ENCODE results near the gene XYLT1.

Gene XYLT1

DNA sequence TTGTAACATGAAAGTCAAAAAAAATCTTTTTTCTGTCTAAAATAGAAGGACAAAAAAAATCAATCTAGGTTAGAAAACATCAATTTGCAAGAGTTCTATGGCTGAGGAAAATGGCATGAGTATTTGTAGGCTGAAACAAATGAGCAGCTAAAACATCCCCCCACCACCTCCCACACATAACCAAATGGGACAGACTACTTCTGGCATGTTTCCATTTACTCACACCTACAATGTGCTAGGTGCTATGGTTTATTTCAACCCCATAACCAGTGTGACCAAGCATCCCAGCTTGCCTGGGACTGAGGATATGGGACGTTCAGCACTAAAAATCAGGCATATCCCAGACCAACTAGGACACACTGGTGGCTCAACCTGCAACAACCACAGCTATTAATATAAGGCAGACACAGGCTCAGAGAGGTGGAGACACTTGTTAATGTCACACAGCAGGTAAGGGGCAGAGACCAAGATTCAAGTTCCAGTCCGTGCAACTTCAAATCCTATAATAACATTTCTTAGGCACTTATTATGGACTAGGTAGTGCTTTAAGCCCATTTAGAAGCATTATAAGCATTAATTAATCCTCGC, 96.0 kb downstream of the XYLT1 start:
- TF ChIP-seq, protein P1, sequence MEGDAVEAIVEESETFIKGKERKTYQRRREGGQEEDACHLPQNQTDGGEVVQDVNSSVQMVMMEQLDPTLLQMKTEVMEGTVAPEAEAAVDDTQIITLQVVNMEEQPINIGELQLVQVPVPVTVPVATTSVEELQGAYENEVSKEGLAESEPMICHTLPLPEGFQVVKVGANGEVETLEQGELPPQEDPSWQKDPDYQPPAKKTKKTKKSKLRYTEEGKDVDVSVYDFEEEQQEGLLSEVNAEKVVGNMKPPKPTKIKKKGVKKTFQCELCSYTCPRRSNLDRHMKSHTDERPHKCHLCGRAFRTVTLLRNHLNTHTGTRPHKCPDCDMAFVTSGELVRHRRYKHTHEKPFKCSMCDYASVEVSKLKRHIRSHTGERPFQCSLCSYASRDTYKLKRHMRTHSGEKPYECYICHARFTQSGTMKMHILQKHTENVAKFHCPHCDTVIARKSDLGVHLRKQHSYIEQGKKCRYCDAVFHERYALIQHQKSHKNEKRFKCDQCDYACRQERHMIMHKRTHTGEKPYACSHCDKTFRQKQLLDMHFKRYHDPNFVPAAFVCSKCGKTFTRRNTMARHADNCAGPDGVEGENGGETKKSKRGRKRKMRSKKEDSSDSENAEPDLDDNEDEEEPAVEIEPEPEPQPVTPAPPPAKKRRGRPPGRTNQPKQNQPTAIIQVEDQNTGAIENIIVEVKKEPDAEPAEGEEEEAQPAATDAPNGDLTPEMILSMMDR (IDR thresholded peaks at IDR 0.05; ENCODE audit: unreplicated experiment in 3 of 3), result no peak
- H3K4me1 Mint-ChIP-seq, result peaks cover 59% of the 10 kb centered on the region
- no peak overlapping the region for H3K27ac Mint-ChIP-seq
- H3K27me3 Mint-ChIP-seq (ENCODE audit: low read depth), result peaks cover 5% of the 10 kb centered on the region
- no peaks in the 10 kb centered on the region for H3K36me3 Mint-ChIP-seq (ENCODE audit: low read depth)
- no peak overlapping the region for H3K4me3 Mint-ChIP-seq
- H3K9me3 Mint-ChIP-seq, result no peaks in the 10 kb centered on the region

DNA sequence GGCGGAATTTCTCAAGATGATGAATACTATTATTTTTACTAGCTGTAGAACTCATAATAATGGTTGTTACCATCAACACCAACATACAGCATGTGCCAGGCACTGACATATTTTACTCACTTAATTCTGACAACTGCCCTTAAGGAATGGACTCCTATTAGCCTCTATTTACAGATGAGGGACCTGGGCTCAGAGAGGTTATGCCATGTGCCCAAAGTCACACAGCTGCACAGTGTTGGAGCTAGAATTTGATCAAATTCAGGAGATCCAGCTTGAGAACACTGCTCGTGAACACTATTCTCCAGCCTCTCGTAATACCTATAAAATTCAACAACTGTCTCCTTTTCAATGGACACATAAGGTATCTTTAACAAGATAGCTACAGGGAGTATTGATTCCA, 97.2 kb downstream of the XYLT1 start:
- peaks cover 53% of the 10 kb centered on the region for H3K4me1 Mint-ChIP-seq
- TF ChIP-seq, protein P1 (IDR thresholded peaks at IDR 0.05; ENCODE audit: unreplicated experiment in 3 of 3), result no peak
- H3K27ac Mint-ChIP-seq, result no peak overlapping the region
- no peaks in the 10 kb centered on the region for H3K36me3 Mint-ChIP-seq (ENCODE audit: low read depth)
- H3K9me3 Mint-ChIP-seq, result no peaks in the 10 kb centered on the region
- peaks cover 11% of the 10 kb centered on the region for H3K27me3 Mint-ChIP-seq (ENCODE audit: low read depth)
- H3K4me3 Mint-ChIP-seq, result no peak overlapping the region

DNA sequence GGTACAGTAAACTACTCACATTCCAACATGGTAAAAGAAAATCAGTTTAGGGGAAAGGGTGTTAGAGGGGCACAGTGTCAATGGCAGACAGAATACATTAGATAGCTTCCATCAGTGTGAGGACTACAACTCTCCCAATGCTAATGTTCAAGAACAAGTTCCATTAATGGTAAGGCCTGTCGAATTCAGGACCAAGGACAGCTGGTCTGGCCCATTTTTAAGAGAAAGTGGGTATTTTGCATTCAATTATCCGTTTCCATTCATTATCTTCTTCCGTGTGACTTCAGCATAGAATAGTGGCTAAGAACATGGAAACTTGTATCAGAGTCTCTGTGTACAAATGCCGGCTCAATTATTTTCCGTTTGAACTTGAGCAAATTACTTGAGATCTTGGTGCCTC, 98.4 kb downstream of the XYLT1 start:
- Mint-ChIP-seq H3K36me3 (ENCODE audit: low read depth) (no peaks in the 10 kb centered on the region), H3K9me3 (no peaks in the 10 kb centered on the region), H3K4me1 (peaks cover 52% of the 10 kb centered on the region), H3K4me3 (no peak overlapping the region), H3K27ac (no peak overlapping the region), H3K27me3 (ENCODE audit: low read depth) (peaks cover 11% of the 10 kb centered on the region)
- TF ChIP-seq, protein P1 (IDR thresholded peaks at IDR 0.05; ENCODE audit: unreplicated experiment in 3 of 3), result no peak

DNA sequence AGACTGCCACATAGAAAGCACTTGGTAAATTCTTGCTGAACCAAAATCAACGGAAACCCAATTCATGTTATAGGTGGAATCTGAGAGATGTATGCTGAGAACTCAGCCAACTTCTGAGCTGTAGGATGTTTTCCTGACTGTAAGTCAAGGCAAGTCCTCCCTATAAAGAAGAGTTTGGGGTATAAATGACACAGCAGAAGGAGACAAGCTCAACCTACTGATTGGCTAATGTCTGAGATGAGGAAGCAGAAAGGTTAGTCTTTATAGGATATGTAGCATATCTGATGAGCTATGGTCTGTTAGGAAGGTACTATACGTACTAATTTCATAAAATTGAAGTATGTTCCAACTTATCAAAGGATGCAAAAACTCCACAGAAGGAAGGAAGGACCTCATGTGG, 99.5 kb downstream of the XYLT1 start:
- H3K9me3 Mint-ChIP-seq, result no peaks in the 10 kb centered on the region
- H3K27me3 Mint-ChIP-seq (ENCODE audit: low read depth), result peaks cover 11% of the 10 kb centered on the region
- H3K36me3 Mint-ChIP-seq (ENCODE audit: low read depth), result no peaks in the 10 kb centered on the region
- H3K4me3 Mint-ChIP-seq, result no peak overlapping the region
- TF ChIP-seq, protein P1 (IDR thresholded peaks at IDR 0.05; ENCODE audit: unreplicated experiment in 3 of 3), result no peak
- no peak overlapping the region for H3K27ac Mint-ChIP-seq
- peaks cover 54% of the 10 kb centered on the region for H3K4me1 Mint-ChIP-seq

DNA sequence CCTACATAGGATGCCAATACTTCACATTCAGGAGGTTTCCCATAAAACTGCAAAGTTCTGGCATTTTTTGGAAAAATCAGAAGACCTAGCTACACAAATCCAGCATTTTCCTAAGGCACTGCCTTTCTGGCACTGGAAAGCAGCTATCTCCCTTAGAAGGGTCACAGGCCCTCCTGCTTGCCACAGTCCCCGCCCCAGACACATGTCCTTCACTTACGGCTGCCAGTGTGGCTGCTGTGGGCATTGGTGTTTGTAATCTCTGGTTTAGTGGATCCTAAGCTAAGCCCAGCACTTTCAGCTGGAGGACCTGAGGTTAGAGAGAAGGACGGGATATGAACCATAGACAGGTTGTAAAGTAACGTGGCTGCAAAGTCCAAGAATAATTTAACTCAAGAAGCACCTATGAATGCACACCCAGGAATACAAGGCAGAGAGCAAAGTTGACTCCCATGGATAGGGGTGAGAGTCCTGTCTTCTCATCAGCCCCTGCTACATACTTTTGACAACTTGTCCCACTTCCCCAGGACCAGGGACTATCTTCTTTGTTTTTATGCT, 100.0 kb downstream of the XYLT1 start:
- no peaks in the 10 kb centered on the region for H3K9me3 Mint-ChIP-seq
- no peak overlapping the region for H3K4me3 Mint-ChIP-seq
- H3K27me3 Mint-ChIP-seq (ENCODE audit: low read depth), result peaks cover 11% of the 10 kb centered on the region
- H3K4me1 Mint-ChIP-seq, result peaks cover 58% of the 10 kb centered on the region
- H3K36me3 Mint-ChIP-seq (ENCODE audit: low read depth), result no peaks in the 10 kb centered on the region
- TF ChIP-seq, protein P1 (IDR thresholded peaks at IDR 0.05; ENCODE audit: unreplicated experiment in 3 of 3), result no peak
- H3K27ac Mint-ChIP-seq, result peak overlapping the region in 1 of 3 experiments; percentile 40

DNA sequence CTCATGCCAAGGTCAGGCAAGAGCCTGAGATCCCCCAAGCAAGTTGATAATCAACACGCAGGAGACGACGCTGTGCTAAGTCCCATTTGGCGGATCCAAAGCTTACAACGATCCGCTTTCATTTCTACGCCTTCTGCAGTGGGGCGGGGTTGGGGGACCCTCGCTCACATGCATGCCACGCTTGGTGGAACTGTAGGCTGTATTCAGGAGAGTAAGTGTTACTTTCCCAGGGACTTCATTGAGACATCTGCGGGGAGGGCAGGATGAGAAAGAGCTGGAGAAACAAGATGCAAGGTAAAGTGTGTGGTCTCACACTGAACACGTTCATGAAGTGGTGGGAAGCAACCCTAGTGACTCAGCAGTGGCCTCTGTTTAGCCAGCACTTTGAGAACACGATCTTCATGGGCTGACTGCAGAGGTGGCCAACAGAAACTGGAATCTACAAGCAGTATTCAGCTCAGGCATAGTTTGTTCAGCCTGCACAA, 100.5 kb downstream of the XYLT1 start:
- H3K27ac Mint-ChIP-seq, result peak overlapping the region in 1 of 3 experiments; percentile 40
- no peak overlapping the region for H3K4me3 Mint-ChIP-seq
- peaks cover 7% of the 10 kb centered on the region for H3K27me3 Mint-ChIP-seq (ENCODE audit: low read depth)
- H3K9me3 Mint-ChIP-seq, result no peaks in the 10 kb centered on the region
- peaks cover 60% of the 10 kb centered on the region for H3K4me1 Mint-ChIP-seq
- TF ChIP-seq, protein P1 (IDR thresholded peaks at IDR 0.05; ENCODE audit: unreplicated experiment in 3 of 3), result no peak
- no peaks in the 10 kb centered on the region for H3K36me3 Mint-ChIP-seq (ENCODE audit: low read depth)

All from nephron (organoid).